Neuronal stem cell (in vitro differentiated cells): ENCODE measurements around the gene ISX.

ENCODE experiments used
- DNase-seq: peaks from one replicate; pipeline ENCODE4 v3.0.0-alpha.2; 2013; ENCODE audit warnings: low spot score
- H2AFZ ChIP-seq: one replicate; pipeline ENCODE4 v1.6.1; 2013; ENCODE audit warnings: mild to moderate bottlenecking, low read length, inconsistent platforms
- H2AK5ac ChIP-seq: 2 replicates; pipeline ENCODE4 v1.6.1; 2013; ENCODE audit warnings: low read depth, mild to moderate bottlenecking, inconsistent platforms, low read length, moderate library complexity, mixed read lengths
- H2BK120ac ChIP-seq: 2 replicates; pipeline ENCODE4 v1.6.1; 2013; ENCODE audit warnings: low read depth, mild to moderate bottlenecking, inconsistent platforms, low read length, moderate library complexity, mixed read lengths
- H2BK12ac ChIP-seq: one replicate; pipeline ENCODE4 v1.6.1; 2013; ENCODE audit warnings: low read length, inconsistent platforms
- H2BK15ac ChIP-seq: 2 replicates; pipeline ENCODE4 v1.6.1; 2013; ENCODE audit warnings: mild to moderate bottlenecking, low read length, inconsistent platforms, mixed read lengths
- H2BK5ac ChIP-seq: one replicate; pipeline ENCODE4 v1.6.1; 2013; ENCODE audit warnings: inconsistent platforms, mild to moderate bottlenecking, low read length, moderate library complexity
- H3K14ac ChIP-seq: one replicate; pipeline ENCODE4 v1.6.1; 2013; ENCODE audit warnings: low read length, inconsistent platforms
- H3K18ac ChIP-seq: 2 replicates; pipeline ENCODE4 v1.6.1; 2013; ENCODE audit warnings: low read length, inconsistent platforms
- H3K23ac ChIP-seq: 2 replicates; pipeline ENCODE4 v1.6.1; 2013; ENCODE audit warnings: low read depth, mild to moderate bottlenecking, mixed read lengths, low read length, inconsistent platforms; ENCODE audit not compliant: poor library complexity
- H3K27ac ChIP-seq: replicated peaks from 3 replicates; pipeline ENCODE4 v1.5.1; 2013; ENCODE audit warnings: low read length, inconsistent platforms
- H3K27me3 ChIP-seq, 3 experiments: 2 replicates each; pipeline ENCODE4 v1.6.1; 2013; ENCODE audit warnings: low read length in 3 of 3, mild to moderate bottlenecking in 2 of 3, inconsistent platforms in 1 of 3, low read depth in 1 of 3, mixed read lengths in 1 of 3, moderate library complexity in 1 of 3; ENCODE audit not compliant: control insufficient read depth in 3 of 3, insufficient read depth in 3 of 3
- H3K36me3 ChIP-seq, 2 donors: replicated peaks in 1 of 2; 2 replicates each; pipeline ENCODE4 v1.6.1; 2013; ENCODE audit warnings: low read length in 2 of 2; ENCODE audit not compliant: control insufficient read depth in 2 of 2, insufficient read depth in 2 of 2
- H3K4ac ChIP-seq: 2 replicates; pipeline ENCODE4 v1.6.1; 2013; ENCODE audit warnings: inconsistent platforms, mild to moderate bottlenecking, low read length, moderate library complexity
- H3K4me1 ChIP-seq, 2 donors: 1 replicate in 1 of 2; 2 replicates in 1 of 2; pipeline ENCODE4 v1.6.1; 2013; ENCODE audit warnings: low read length in 2 of 2, low read depth in 1 of 2; ENCODE audit not compliant: control insufficient read depth in 2 of 2, insufficient read depth in 1 of 2
- H3K4me2 ChIP-seq: one replicate; pipeline ENCODE4 v1.6.1; 2013; ENCODE audit warnings: mild to moderate bottlenecking, low read length, inconsistent platforms; ENCODE audit not compliant: insufficient read depth, poor library complexity, severe bottlenecking
- H3K4me3 ChIP-seq, 2 donors: 2 replicates each; pipeline ENCODE4 v1.5.1; 2013; ENCODE audit warnings: low read length in 2 of 2, mild to moderate bottlenecking in 2 of 2, inconsistent platforms in 1 of 2, moderate library complexity in 1 of 2
- H3K79me1 ChIP-seq: one replicate; pipeline ENCODE4 v1.6.1; 2013; ENCODE audit warnings: low read depth, mild to moderate bottlenecking, inconsistent platforms, low read length, moderate library complexity
- H3K9ac ChIP-seq: one replicate; pipeline ENCODE4 v1.6.1; 2013; ENCODE audit warnings: mild to moderate bottlenecking, low read depth, low read length, inconsistent platforms; ENCODE audit not compliant: poor library complexity
- H3K9me3 ChIP-seq, 2 donors: replicated peaks in 1 of 2; 2 replicates each; pipeline versions ENCODE3 to v1.6.1; 2013; ENCODE audit warnings: low read length in 2 of 2, mild to moderate bottlenecking in 2 of 2, inconsistent platforms in 1 of 2, low read depth in 1 of 2, mixed read lengths in 1 of 2, moderate library complexity in 1 of 2; ENCODE audit not compliant: control insufficient read depth in 2 of 2, insufficient read depth in 1 of 2
- H4K8ac ChIP-seq: one replicate; pipeline ENCODE4 v1.6.1; 2013; ENCODE audit warnings: low read depth, mild to moderate bottlenecking, inconsistent platforms, low read length, moderate library complexity
- H4K91ac ChIP-seq: one replicate; pipeline ENCODE4 v1.6.1; 2013; ENCODE audit warnings: low read length, low read depth, mild to moderate bottlenecking, inconsistent platforms; ENCODE audit not compliant: poor library complexity
- WGBS, 2 donors: extraction: QIAGEN DNeasy Blood & Tissue Kit; methylation state at CpG; one replicate each; pipeline ENCODE4 v1.1.7; 2013; ENCODE audit warnings: missing lambda C conversion rate in 2 of 2, mixed read lengths in 1 of 2; ENCODE audit not compliant: insufficient read length in 2 of 2, insufficient replicate concordance in 1 of 2; ENCODE audit errors: extremely low coverage in 2 of 2; 5-methylcytosine and 5-hydroxymethylcytosine counted together

ISX gene

GRCh38 chr22:35132568-35132967 is 66.6 kb downstream of the ISX start:
- no peak overlapping the region for H2AFZ ChIP-seq
- peaks cover 0 to 10% of the 10 kb centered on the region in 2 donors for H3K4me1 ChIP-seq
- no peak overlapping the region for H3K4me2 ChIP-seq
- H4K91ac ChIP-seq: no peak overlapping the region
- 100% methylated on average over 1 of the region's 2 CpGs; no CpG with 5 or more reads in 1 of the 2 donors for WGBS, 2 donors
- H3K23ac ChIP-seq: no peak overlapping the region
- no peak overlapping the region for H2BK120ac ChIP-seq
- H3K4me3 ChIP-seq: no peak overlapping the region
- no peak overlapping the region for H2BK5ac ChIP-seq
- H2BK15ac ChIP-seq: no peak overlapping the region
- H3K4ac ChIP-seq: no peak overlapping the region
- H3K27me3 ChIP-seq: peaks cover 0 to 4% (median 0%) of the 10 kb centered on the region in 3 experiments
- H3K9me3 ChIP-seq: no peaks in the 10 kb centered on the region
- H3K9ac ChIP-seq: no peak overlapping the region
- no peaks in the 10 kb centered on the region for H3K36me3 ChIP-seq
- no peaks in the 10 kb centered on the region for H3K79me1 ChIP-seq
- no peak overlapping the region for H3K14ac ChIP-seq
- H2AK5ac ChIP-seq: no peak overlapping the region
- H3K27ac ChIP-seq: no peak overlapping the region
- no peak for DNase-seq
- no peak overlapping the region for H4K8ac ChIP-seq
- H3K18ac ChIP-seq: no peak overlapping the region
- H2BK12ac ChIP-seq: no peak overlapping the region

GRCh38 chr22:35133702-35134380 is 67.9 kb downstream of the ISX start:
- Histone ChIP-seq H2BK12ac (no peak overlapping the region), H3K9me3 (no peaks in the 10 kb centered on the region), H3K4me1 (peaks cover 0 to 10% of the 10 kb centered on the region in 2 donors), H3K9ac (no peak overlapping the region), H2AFZ (no peak overlapping the region), H2BK120ac (no peak overlapping the region), H4K91ac (no peak overlapping the region), H2BK5ac (no peak overlapping the region), H3K23ac (no peak overlapping the region), H3K4ac (no peak overlapping the region), H3K18ac (peak overlapping the region; percentile 16), H3K4me3 (no peak overlapping the region), H3K27ac (no peak overlapping the region), H3K36me3 (no peaks in the 10 kb centered on the region), H3K14ac (peak overlapping the region; percentile 0), H3K79me1 (no peaks in the 10 kb centered on the region), H3K4me2 (no peak overlapping the region), H4K8ac (peak overlapping the region; percentile 73), H3K27me3 (peaks cover 0 to 4% (median 0%) of the 10 kb centered on the region in 3 experiments), H2AK5ac (no peak overlapping the region), H2BK15ac (peak overlapping the region; percentile 22)
- no peak for DNase-seq
- WGBS, 2 donors: no CpG with 5 or more reads among the region's 14 CpGs

- Histone ChIP-seq H3K27me3 (peaks cover 0 to 4% (median 0%) of the 10 kb centered on the region in 3 experiments), H3K23ac (no peak overlapping the region), H2AK5ac (peak overlapping the region; percentile 25), H2BK15ac (no peak overlapping the region), H3K79me1 (no peaks in the 10 kb centered on the region), H3K36me3 (no peaks in the 10 kb centered on the region), H2BK120ac (no peak overlapping the region), H3K18ac (peak overlapping the region; percentile 68), H3K4me2 (no peak overlapping the region), H3K27ac (no peak overlapping the region), H2BK5ac (peak overlapping the region; percentile 20), H2BK12ac (no peak overlapping the region), H3K9me3 (no peaks in the 10 kb centered on the region), H3K4me3 (no peak overlapping the region), H3K14ac (no peak overlapping the region), H3K4ac (no peak overlapping the region), H3K4me1 (peaks cover 0 to 10% of the 10 kb centered on the region in 2 donors), H4K91ac (no peak overlapping the region), H3K9ac (no peak overlapping the region), H4K8ac (no peak overlapping the region), H2AFZ (no peak overlapping the region)
- WGBS, 2 donors: no CpG with 5 or more reads among the region's 8 CpGs
- DNase-seq: no peak
Measured at GRCh38 chr22:35134637-35135036, 68.7 kb downstream of the ISX start.

GRCh38 chr22:35135165-35135564 is 69.2 kb downstream of the ISX start:
- no peak overlapping the region for H3K18ac ChIP-seq
- H3K4me3 ChIP-seq: no peak overlapping the region
- H3K9ac ChIP-seq: no peak overlapping the region
- no peak overlapping the region for H3K4ac ChIP-seq
- no peak overlapping the region for H4K8ac ChIP-seq
- H2BK120ac ChIP-seq: no peak overlapping the region
- no peak overlapping the region for H4K91ac ChIP-seq
- no peaks in the 10 kb centered on the region for H3K79me1 ChIP-seq
- H3K14ac ChIP-seq: no peak overlapping the region
- no peak overlapping the region for H3K23ac ChIP-seq
- H3K9me3 ChIP-seq: no peaks in the 10 kb centered on the region
- H2BK5ac ChIP-seq: no peak overlapping the region
- peak overlapping the region; percentile 2 for H3K27ac ChIP-seq
- H2BK15ac ChIP-seq: no peak overlapping the region
- peaks cover 0 to 10% of the 10 kb centered on the region in 2 donors for H3K4me1 ChIP-seq
- no peak for DNase-seq
- no CpG with 5 or more reads among the region's 5 CpGs for WGBS, 2 donors
- no peak overlapping the region for H2BK12ac ChIP-seq
- H3K27me3 ChIP-seq: peaks cover 0 to 4% (median 0%) of the 10 kb centered on the region in 3 experiments
- H2AFZ ChIP-seq: no peak overlapping the region
- H3K4me2 ChIP-seq: no peak overlapping the region
- H3K36me3 ChIP-seq: no peaks in the 10 kb centered on the region
- no peak overlapping the region for H2AK5ac ChIP-seq
